K562 (cell line): ENCODE data around the gene IPCEF1. TPM values are rescaled to one million over a fixed set of nuclear protein-coding genes. Genes with fewer than 3 reads are reported as not detected.

ENCODE experiments used
- ATAC-seq: fragments of 200-7000 bp; cut with Tn5 transposase; 3 replicates; pipeline ENCODE4 v1.9.1; 2020; ENCODE audit warnings: moderate library complexity
- BruUV-seq: library from RNA; stranded (reverse); fragments of 400-500 nt; replicated peaks from 2 replicates; lab custom pipeline; 2021; lab: Mats Ljungman, UMichigan
- CTCF ChIA-PET: fragments of 300-600 bp; formaldehyde crosslinking; extraction: SDS; loops from one replicate; lab custom pipeline; 2021; ENCODE audit warnings: low intra/inter-chr PET ratio; lab: Yijun Ruan, JAX
- POLR2A ChIA-PET: fragments of 300-600, 350-650 bp; sonication (Branson Sonifier 250); formaldehyde crosslinking; extraction: SDS; loops from one replicate; lab custom pipeline; 2021; ENCODE audit warnings: antibody characterized with exemption, inconsistent platforms; lab: Yijun Ruan, JAX
- DNase-seq, 4 experiments: peaks; one replicate each; pipeline versions ENCODE4 v3.0.0 to v3.0.0-alpha.2; 2011 to 2018; ENCODE audit warnings: low spot score in 3 of 4, mixed read lengths in 3 of 4; ENCODE audit errors: extremely low read depth in 1 of 4
- FAIRE-seq: peaks from 2 replicates; lab custom pipeline; 2011; peaks lifted over from hg19 to GRCh38; lab: Jason Lieb, UNC
- H2AFZ ChIP-seq: 2 replicates; pipeline ENCODE4 v1.6.0; 2011; ENCODE audit warnings: low read depth, low read length, control low read depth, inconsistent platforms
- H3K27ac ChIP-seq: fragments of 200-600 bp; 3 replicates; pipeline ENCODE4 v1.8.0; 2011; ENCODE audit warnings: low read depth, mild to moderate bottlenecking, control low read depth, inconsistent platforms, low read length, moderate library complexity, mixed read lengths; ENCODE audit errors: extremely low read depth
- H3K27me3 ChIP-seq, 2 experiments: fragments of 300-600 bp in 1 of 2; 2 replicates in 1 of 2; 3 replicates in 1 of 2; pipeline versions ENCODE4 v1.6.0 to v1.8.0; 2011; ENCODE audit warnings: inconsistent platforms in 2 of 2, low read length in 2 of 2, mild to moderate bottlenecking in 1 of 2, mixed read lengths in 1 of 2, moderate library complexity in 1 of 2; ENCODE audit not compliant: control insufficient read depth in 2 of 2, insufficient read depth in 2 of 2
- H3K36me3 ChIP-seq: fragments of 300-600 bp; 3 replicates; pipeline ENCODE4 v1.8.0; 2011; ENCODE audit warnings: mild to moderate bottlenecking, low read length, inconsistent platforms; ENCODE audit not compliant: control insufficient read depth, insufficient read depth
- H3K4me1 ChIP-seq, 2 experiments: fragments of 200-600 bp in 1 of 2; replicated peaks in 1 of 2; 2 replicates in 1 of 2; 3 replicates in 1 of 2; pipeline versions ENCODE4 v1.5.1 to v1.8.0; 2011; ENCODE audit warnings: inconsistent platforms in 2 of 2, low read length in 2 of 2, mild to moderate bottlenecking in 1 of 2, mixed read lengths in 1 of 2, moderate library complexity in 1 of 2; ENCODE audit not compliant: control insufficient read depth in 2 of 2, insufficient read depth in 2 of 2
- H3K4me2 ChIP-seq: 2 replicates; pipeline ENCODE4 v1.6.1; 2011; ENCODE audit warnings: low read length, control low read depth, inconsistent platforms, mixed read lengths; ENCODE audit not compliant: insufficient read depth
- H3K4me3 ChIP-seq: fragments of 200-600 bp; sonication (generic), shearing (Covaris generic); 2 replicates; pipeline ENCODE4 v1.5.1; 2016; ENCODE audit warnings: control low read depth, inconsistent platforms
- H3K79me2 ChIP-seq: fragments of 200-600 bp; 3 replicates; pipeline ENCODE4 v1.8.0; 2011; ENCODE audit warnings: low read length, inconsistent platforms; ENCODE audit not compliant: control insufficient read depth, insufficient read depth
- H3K9ac ChIP-seq, 2 experiments: 2 replicates each; pipeline versions ENCODE4 v1.6.0 to v1.6.1; 2011; ENCODE audit warnings: low read depth in 2 of 2, low read length in 2 of 2, control low read depth in 1 of 2, inconsistent platforms in 1 of 2, mild to moderate bottlenecking in 1 of 2, mixed read lengths in 1 of 2; ENCODE audit not compliant: insufficient read depth in 1 of 2
- H3K9me1 ChIP-seq: one replicate; pipeline ENCODE4 v1.6.0; 2011; ENCODE audit warnings: inconsistent platforms, mild to moderate bottlenecking, low read length, moderate library complexity; ENCODE audit not compliant: control insufficient read depth, insufficient read depth
- H3K9me3 ChIP-seq: replicated peaks from 2 replicates; pipeline ENCODE4 v1.5.1; 2011; ENCODE audit warnings: low read depth, low read length, inconsistent platforms; ENCODE audit not compliant: control insufficient read depth, insufficient read depth
- H4K20me1 ChIP-seq: replicated peaks from 2 replicates; pipeline ENCODE4 v1.6.1; 2011; ENCODE audit warnings: low read length, inconsistent platforms, mixed read lengths; ENCODE audit not compliant: control insufficient read depth, insufficient read depth
- CCNT2 ChIP-seq: IDR thresholded peaks from 2 replicates; pipeline ENCODE4 v1.6.1; 2011; ENCODE audit warnings: borderline replicate concordance, low read depth, mild to moderate bottlenecking, moderate library complexity, mixed read lengths, low read length; ENCODE audit not compliant: insufficient read length; ENCODE audit errors: extremely low read depth
- HNRNPLL ChIP-seq: fragments of 200-400 bp; formaldehyde crosslinking; IDR thresholded peaks from 2 replicates; pipeline ENCODE4 v1.6.1; 2017; ENCODE audit warnings: low read length, low read depth, mild to moderate bottlenecking; ENCODE audit not compliant: poor library complexity, severe bottlenecking
- MYNN ChIP-seq, 2 experiments: sonication (generic); formaldehyde crosslinking in 1 of 2; IDR thresholded peaks; 2 replicates each; pipeline versions ENCODE4 v1.5.0 to v1.6.1; 2016 to 2020; ENCODE audit warnings: antibody characterized with exemption in 1 of 2, missing genetic modification reagents in 1 of 2
- PHB2 ChIP-seq: fragments of 450-650 bp; IDR thresholded peaks from 2 replicates; pipeline ENCODE4 v1.6.1; 2017; ENCODE audit warnings: low read depth
- POLR2H ChIP-seq: IDR thresholded peaks from 2 replicates; pipeline ENCODE4 v1.6.1; 2016; ENCODE audit warnings: missing genetic modification characterization, low read depth, mild to moderate bottlenecking, control low read depth, missing compliant biosample characterization, moderate library complexity
- SIX5 ChIP-seq, 2 experiments: IDR thresholded peaks; 2 replicates each; pipeline ENCODE4 v1.6.1; 2011; ENCODE audit warnings: low read length in 2 of 2, borderline replicate concordance in 1 of 2, low read depth in 1 of 2, mild to moderate bottlenecking in 1 of 2, moderate library complexity in 1 of 2; ENCODE audit not compliant: insufficient read depth in 1 of 2
- SMAD1 ChIP-seq: fragments of 150-350 bp; IDR thresholded peaks from 2 replicates; pipeline ENCODE4 v1.6.1; 2014; ENCODE audit warnings: low read length, low read depth; ENCODE audit not compliant: partially characterized antibody
- SMARCB1 ChIP-seq: IDR thresholded peaks from 2 replicates; pipeline ENCODE4 v1.6.1; 2011; ENCODE audit warnings: improper control_type of control experiment, low read depth; ENCODE audit not compliant: insufficient read length
- STAT5B ChIP-seq: fragments of 250-450 bp; sonication (Bioruptor Pico); IDR thresholded peaks from 2 replicates; pipeline ENCODE4 v1.8.0; 2021; ENCODE audit warnings: mild to moderate bottlenecking, inconsistent platforms
- ZNF12 ChIP-seq: sonication (generic); formaldehyde crosslinking; IDR thresholded peaks from 2 replicates; pipeline ENCODE4 v1.4.0; 2020; ENCODE audit warnings: mild to moderate bottlenecking, missing genetic modification reagents
- ZNF184 ChIP-seq: sonication (generic); formaldehyde crosslinking; IDR thresholded peaks from 2 replicates; pipeline ENCODE4 v1.5.0; 2020; ENCODE audit warnings: missing genetic modification reagents
- ZNF232 ChIP-seq: sonication (generic); formaldehyde crosslinking; IDR thresholded peaks from 2 replicates; pipeline ENCODE4 v1.8.0; 2022; ENCODE audit warnings: mild to moderate bottlenecking, missing genetic modification reagents
- ZNF354B ChIP-seq: fragments of 250-450 bp; sonication (Bioruptor Pico); IDR thresholded peaks from 2 replicates; pipeline ENCODE4 v1.4.0; 2020
- ZNF707 ChIP-seq: fragments of 250-450 bp; sonication (Bioruptor Pico); conservative IDR thresholded peaks from 2 replicates; pipeline ENCODE4 v1.8.0; 2022; ENCODE audit warnings: inconsistent platforms, mild to moderate bottlenecking, moderate library complexity
- WGBS: fragments of 100-300 bp; shearing (Covaris generic); methylation state at CpG from one replicate; pipeline ENCODE4 v1.1.6; 2016; ENCODE audit warnings: low coverage, mixed read lengths; ENCODE audit not compliant: insufficient coverage; ENCODE audit errors: missing lambda C conversion rate; 5-methylcytosine and 5-hydroxymethylcytosine counted together
- in situ Hi-C: fragments of 300-500 bp; cut with MboI; formaldehyde crosslinking; loops from 4 replicates; pipeline ENCODE4 v1.15.0; 2018; ENCODE audit warnings: inconsistent platforms, mixed read lengths
- intact Hi-C: fragments of 100-400 bp; cut with micrococcal nuclease; formaldehyde crosslinking; loops from 2 replicates; pipeline ENCODE4 v1.14.2; 2022
- polyA plus RNA-seq, 8 experiments: library from polyadenylated mRNA; depleted of rRNA in 4 of 8; stranded (reverse) in 5 of 8; unstranded in 3 of 8; fragments of >200 nt; fragmentation: Nextera tagmentation in 2 of 8; fragmentation: Illumina TruSeq in 1 of 8; extraction: Ambion mirVana in 2 of 8; extraction: Trizol in 1 of 8; gene quantifications; 2 replicates each; pipeline versions ENCODE4 v1.2.1 to v1.2.3, GENCODE V29; 2011 to 2014; ENCODE audit warnings: inconsistent platforms in 1 of 8, missing spikeins in 1 of 8
- total RNA-seq, 7 experiments: library from RNA; depleted of rRNA in 6 of 7; stranded (reverse); fragments of >200 nt in 6 of 7; fragmentation: Illumina TruSeq in 2 of 7; extraction: Trizol in 2 of 7; gene quantifications; 2 replicates each; pipeline versions ENCODE4 v1.2.1 to v1.2.3, GENCODE V29; 2011 to 2021; ENCODE audit warnings: low replicate concordance in 1 of 7
- TF ChIP-seq, protein P1 (sequence below): fragments of 450-650 bp; IDR thresholded peaks from 2 replicates; pipeline ENCODE4 v1.6.1; 2016; ENCODE audit warnings: missing biosample characterization, missing genetic modification characterization
- TF ChIP-seq, protein P2 (sequence below): sonication (generic); formaldehyde crosslinking; IDR thresholded peaks from 2 replicates; pipeline ENCODE4 v1.9.0; 2022; ENCODE audit warnings: mild to moderate bottlenecking, missing genetic modification reagents

Gene IPCEF1
- total and polyA plus RNA-seq, 9 of the 15 experiments (the other 6 are each of a cell fraction or from before 2014, with no cell fraction given): 0.14 to 0.18 TPM; not detected in 7

DNA sequence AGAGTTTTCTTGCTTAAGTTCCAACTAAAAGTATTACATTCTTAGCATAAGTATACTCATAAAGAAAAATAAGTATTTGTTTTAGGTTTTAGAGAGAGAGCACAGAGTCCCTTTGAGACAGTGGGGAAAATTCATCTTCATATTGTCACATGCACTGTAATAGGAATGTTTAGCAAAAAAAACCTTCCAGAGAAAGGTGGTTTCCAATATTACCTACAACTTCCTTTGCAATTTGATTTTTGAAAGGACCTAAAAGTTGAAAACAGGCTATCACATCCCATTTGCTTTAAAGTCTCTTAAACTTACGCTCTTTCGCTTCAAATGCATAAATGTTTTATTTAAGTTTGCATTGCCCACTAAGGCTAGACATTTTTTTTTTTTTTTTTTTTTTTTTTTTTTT is 231.2 kb downstream of the IPCEF1 start:
- no TSS peak for BruUV-seq
- 3% methylated on average over 2 of the region's 2 CpGs for WGBS
- intact Hi-C loops: no loop called here

DNA sequence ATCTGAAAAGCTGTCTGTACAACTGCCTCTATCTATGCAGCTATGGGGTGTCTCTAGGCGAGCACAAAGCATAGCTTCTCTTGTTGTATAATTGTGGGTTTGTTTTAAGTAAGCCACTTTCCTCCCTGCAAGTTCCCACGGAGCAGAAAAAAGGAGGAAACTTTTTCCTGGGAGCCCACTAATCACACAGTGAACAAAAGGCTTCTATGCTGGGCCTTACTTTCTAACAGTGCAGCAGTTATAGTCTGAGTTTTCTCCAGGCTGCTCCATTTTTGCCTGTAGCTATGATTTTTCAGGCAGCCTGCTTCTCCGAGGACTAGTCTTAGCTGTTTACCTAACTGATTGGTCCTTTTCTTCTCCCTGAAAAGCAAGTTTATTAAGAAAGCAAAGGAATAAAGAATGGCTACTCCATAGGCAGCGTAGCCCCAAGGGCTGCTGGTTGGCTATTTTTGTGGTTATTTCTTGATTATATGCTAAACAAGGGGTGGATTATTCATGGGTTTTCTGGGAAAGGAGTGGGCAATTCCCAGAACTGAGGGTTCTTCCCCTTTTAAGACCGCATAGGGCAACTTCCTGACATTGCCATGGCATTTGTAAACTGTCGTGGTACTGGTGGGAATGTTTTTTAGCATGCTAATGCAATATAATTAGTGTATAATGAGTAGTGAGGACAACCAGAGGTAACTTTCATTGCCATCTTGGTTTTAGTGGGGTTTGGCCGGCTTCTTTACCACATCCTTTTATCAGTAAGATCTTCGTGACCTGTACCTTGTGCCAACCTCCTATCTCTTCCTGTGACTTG is 233.2 kb downstream of the IPCEF1 start:
- in situ Hi-C loops: no loop called here
- FAIRE-seq: no peak
- Histone ChIP-seq H4K20me1 (no peaks in the 10 kb centered on the region), H3K79me2 (no peaks in the 10 kb centered on the region), H3K27me3 (no peaks in the 10 kb centered on the region), H3K4me1 (no peaks in the 10 kb centered on the region), H3K4me2 (no peak overlapping the region), H3K27ac (no peak overlapping the region), H3K9ac (no peak overlapping the region), H3K9me3 (no peaks in the 10 kb centered on the region), H3K36me3 (no peaks in the 10 kb centered on the region), H3K9me1 (no peaks in the 10 kb centered on the region), H3K4me3 (no peak overlapping the region), H2AFZ (no peak overlapping the region)
- no TSS peak for BruUV-seq
- DNase-seq: no peak
- intact Hi-C loops: no loop called here
- under 1% methylated on average over 8 of the region's 8 CpGs for WGBS
- POLR2A ChIA-PET: no interaction called here
- ATAC-seq: no peak
- CTCF ChIA-PET: no interaction called here
- TF ChIP-seq SMARCB1: no peak
- no peak for TF ChIP-seq SMAD1
- TF ChIP-seq ZNF12 (CRISPR knock-in tag): no peak
- no peak for TF ChIP-seq STAT5B
- TF ChIP-seq CCNT2: no peak
- TF ChIP-seq, protein P1, sequence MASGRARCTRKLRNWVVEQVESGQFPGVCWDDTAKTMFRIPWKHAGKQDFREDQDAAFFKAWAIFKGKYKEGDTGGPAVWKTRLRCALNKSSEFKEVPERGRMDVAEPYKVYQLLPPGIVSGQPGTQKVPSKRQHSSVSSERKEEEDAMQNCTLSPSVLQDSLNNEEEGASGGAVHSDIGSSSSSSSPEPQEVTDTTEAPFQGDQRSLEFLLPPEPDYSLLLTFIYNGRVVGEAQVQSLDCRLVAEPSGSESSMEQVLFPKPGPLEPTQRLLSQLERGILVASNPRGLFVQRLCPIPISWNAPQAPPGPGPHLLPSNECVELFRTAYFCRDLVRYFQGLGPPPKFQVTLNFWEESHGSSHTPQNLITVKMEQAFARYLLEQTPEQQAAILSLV: no peak
- no peak for TF ChIP-seq SIX5 (IDR thresholded peaks at IDR 0.05; ENCODE audit: borderline replicate concordance in 1 of 2, insufficient read depth in 1 of 2, low read depth in 1 of 2, low read length in 2 of 2)
- TF ChIP-seq ZNF354B (CRISPR knock-in tag): no peak
- TF ChIP-seq ZNF184 (CRISPR knock-in tag): no peak
- no peak for TF ChIP-seq HNRNPLL
- no peak for TF ChIP-seq PHB2
- no peak for TF ChIP-seq ZNF707 (CRISPR knock-in tag)

More for the DNA sequence above, 231.2 kb downstream of the IPCEF1 start:
- ChIA-PET CTCF (no interaction called here), POLR2A (no interaction called here)
- TF ChIP-seq MYNN (IDR thresholded peaks at IDR 0.05) (no peak), MYNN (CRISPR knock-in tag; IDR thresholded peaks at IDR 0.05) (no peak), ZNF232 (CRISPR knock-in tag) (no peak), POLR2H (tag) (no peak)
- TF ChIP-seq, protein P2, sequence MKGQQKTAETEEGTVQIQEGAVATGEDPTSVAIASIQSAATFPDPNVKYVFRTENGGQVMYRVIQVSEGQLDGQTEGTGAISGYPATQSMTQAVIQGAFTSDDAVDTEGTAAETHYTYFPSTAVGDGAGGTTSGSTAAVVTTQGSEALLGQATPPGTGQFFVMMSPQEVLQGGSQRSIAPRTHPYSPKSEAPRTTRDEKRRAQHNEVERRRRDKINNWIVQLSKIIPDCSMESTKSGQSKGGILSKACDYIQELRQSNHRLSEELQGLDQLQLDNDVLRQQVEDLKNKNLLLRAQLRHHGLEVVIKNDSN (CRISPR knock-in tag): no peak
- Histone ChIP-seq H2AFZ (no peak overlapping the region), H3K4me3 (no peak overlapping the region), H3K4me1 (no peaks in the 10 kb centered on the region), H3K27ac (no peak overlapping the region), H3K36me3 (no peaks in the 10 kb centered on the region), H3K4me2 (no peak overlapping the region), H4K20me1 (no peaks in the 10 kb centered on the region), H3K9me3 (no peaks in the 10 kb centered on the region), H3K9me1 (no peaks in the 10 kb centered on the region), H3K27me3 (no peaks in the 10 kb centered on the region), H3K79me2 (no peaks in the 10 kb centered on the region), H3K9ac (no peak overlapping the region)
- ATAC-seq (no peak), DNase-seq (no peak), FAIRE-seq (no peak)
- in situ Hi-C loops: no loop called here
